Measurements from ENCODE around the gene TNFRSF1B. TPM values are rescaled to one million over a fixed set of nuclear protein-coding genes. Genes with fewer than 3 reads are reported as not detected.

TNFRSF1B gene
- polyA plus RNA-seq, 1 donor = 11.8 TPM

Other genes with a start within 250 kb of the TNFRSF1B start
- gene KIAA2013, start 240.6 kb upstream of the TNFRSF1B start, polyA plus RNA-seq (ENCODE audit: insufficient read length) = 32.5 TPM
- gene PLOD1, start 232.3 kb upstream of the TNFRSF1B start, polyA plus RNA-seq (ENCODE audit: insufficient read length) = 146 TPM
- gene MFN2, start 186.5 kb upstream of the TNFRSF1B start, polyA plus RNA-seq (ENCODE audit: insufficient read length) = 74.4 TPM
- gene MIIP, start 147.5 kb upstream of the TNFRSF1B start, polyA plus RNA-seq (ENCODE audit: insufficient read length) = 18.8 TPM
- 0.22 TPM for gene TNFRSF8, start 103.7 kb upstream of the TNFRSF1B start, polyA plus RNA-seq (ENCODE audit: insufficient read length)
- gene VPS13D, start 63.0 kb downstream of the TNFRSF1B start, polyA plus RNA-seq (ENCODE audit: insufficient read length) = 17.2 TPM